SK-N-SH (cell line): ENCODE data around the gene FMC1. TPM values are rescaled to one million over a fixed set of nuclear protein-coding genes. Genes with fewer than 3 reads are reported as not detected.

Source experiments
- CTCF ChIA-PET: fragments of 300-600, 350-600 bp; formaldehyde crosslinking; extraction: SDS; loops from one replicate; lab custom pipeline; 2021; lab: Yijun Ruan, JAX
- POLR2A ChIA-PET: fragments of 350-600 bp; sonication (Branson Sonifier 250); formaldehyde crosslinking; extraction: SDS; loops from one replicate; lab custom pipeline; 2020; ENCODE audit warnings: antibody characterized with exemption, inconsistent platforms; lab: Yijun Ruan, JAX
- DNase-seq: peaks from one replicate; pipeline ENCODE4 v3.0.0; 2012
- H2AFZ ChIP-seq: fragments of 200-600 bp; sonication (generic); 2 replicates; pipeline ENCODE4 v1.8.1; 2016; ENCODE audit warnings: antibody characterized with exemption, mild to moderate bottlenecking, low read depth
- H3F3A ChIP-seq: fragments of 200-600 bp; sonication (generic); replicated peaks from 2 replicates; pipeline ENCODE3; 2016; ENCODE audit warnings: antibody characterized with exemption, mild to moderate bottlenecking; ENCODE audit not compliant: insufficient read depth
- H3K27ac ChIP-seq, 2 experiments: fragments of 200-500 bp in 1 of 2; fragments of 200-600 bp in 1 of 2; sonication (Bioruptor generic) in 1 of 2; sonication (generic), shearing (Covaris generic) in 1 of 2; 2 replicates each; pipeline versions ENCODE4 v1.5.1 to v1.6.1; 2014 to 2016; ENCODE audit warnings: low read depth in 2 of 2, inconsistent platforms in 1 of 2, low read length in 1 of 2, mild to moderate bottlenecking in 1 of 2, mixed read lengths in 1 of 2
- H3K27me3 ChIP-seq: fragments of 200-600 bp; sonication (generic), shearing (Covaris generic); 2 replicates; pipeline ENCODE4 v1.6.1; 2016; ENCODE audit warnings: mixed run types; ENCODE audit not compliant: insufficient read depth
- H3K36me3 ChIP-seq, 2 experiments: fragments of 200-500 bp in 1 of 2; fragments of 200-600 bp in 1 of 2; sonication (Bioruptor generic) in 1 of 2; sonication (generic) in 1 of 2; replicated peaks in 1 of 2; 2 replicates each; pipeline versions ENCODE3 to v1.5.1; 2014 to 2016; ENCODE audit warnings: low read length in 1 of 2, mild to moderate bottlenecking in 1 of 2; ENCODE audit not compliant: insufficient read depth in 2 of 2, control insufficient read depth in 1 of 2
- H3K4me1 ChIP-seq, 2 experiments: fragments of 200-500 bp in 1 of 2; fragments of 200-600 bp in 1 of 2; sonication (Bioruptor generic) in 1 of 2; sonication (generic), shearing (Covaris generic) in 1 of 2; 2 replicates each; pipeline versions ENCODE4 v1.5.1 to v1.6.1; 2014 to 2016; ENCODE audit warnings: low read depth in 1 of 2, low read length in 1 of 2, mixed run types in 1 of 2; ENCODE audit not compliant: insufficient read depth in 2 of 2, control insufficient read depth in 1 of 2
- H3K4me2 ChIP-seq: fragments of 200-600 bp; sonication (generic), shearing (Covaris generic); 2 replicates; pipeline ENCODE4 v1.6.1; 2017; ENCODE audit warnings: mixed run types
- H3K4me3 ChIP-seq, 2 experiments: fragments of 200-500 bp in 1 of 2; fragments of 200-600 bp in 1 of 2; sonication (Bioruptor generic) in 1 of 2; sonication (generic), shearing (Covaris generic) in 1 of 2; 2 replicates each; pipeline versions ENCODE4 v1.5.1 to v1.8.1; 2014 to 2016; ENCODE audit warnings: low read depth in 2 of 2, inconsistent platforms in 1 of 2, low read length in 1 of 2, mild to moderate bottlenecking in 1 of 2, mixed read lengths in 1 of 2, moderate library complexity in 1 of 2
- H3K79me2 ChIP-seq: fragments of 200-600 bp; sonication (generic); 2 replicates; pipeline ENCODE4 v1.8.1; 2017; ENCODE audit warnings: mild to moderate bottlenecking; ENCODE audit not compliant: insufficient read depth
- H3K9ac ChIP-seq: fragments of 200-600 bp; sonication (generic); 2 replicates; pipeline ENCODE4 v1.6.1; 2017; ENCODE audit warnings: mixed run types
- H3K9me2 ChIP-seq: fragments of 200-600 bp; sonication (generic); 2 replicates; pipeline ENCODE4 v1.6.1; 2017; ENCODE audit warnings: mixed run types
- H3K9me3 ChIP-seq: fragments of 200-600 bp; sonication (generic); 2 replicates; pipeline ENCODE4 v1.6.1; 2017; ENCODE audit warnings: mixed run types, mild to moderate bottlenecking, moderate library complexity
- H4K20me1 ChIP-seq: fragments of 200-600 bp; sonication (generic); 2 replicates; pipeline ENCODE4 v1.6.1; 2017; ENCODE audit warnings: mild to moderate bottlenecking, mixed run types; ENCODE audit not compliant: insufficient read depth
- CHD2 ChIP-seq: fragments of 150-350 bp; IDR thresholded peaks from 2 replicates; pipeline ENCODE4 v1.6.1; 2018; ENCODE audit warnings: low read length; ENCODE audit not compliant: partially characterized antibody
- EZH2phosphoT487 ChIP-seq: fragments of 200-600 bp; sonication (generic); IDR thresholded peaks from 2 replicates; pipeline ENCODE4 v1.6.1; 2017; ENCODE audit warnings: low read depth, mixed run types, mild to moderate bottlenecking, antibody characterized with exemption, moderate library complexity, borderline replicate concordance
- FOXJ3 ChIP-seq: sonication (generic); formaldehyde crosslinking; IDR thresholded peaks from 2 replicates; pipeline ENCODE4 v1.5.1; 2020; ENCODE audit warnings: mild to moderate bottlenecking, missing genetic modification reagents
- FOXM1 ChIP-seq: IDR thresholded peaks from 2 replicates; pipeline ENCODE4 v1.4.0; 2012; ENCODE audit warnings: low read depth, mild to moderate bottlenecking
- GABPA ChIP-seq: IDR thresholded peaks from 2 replicates; pipeline ENCODE4 v1.4.0; 2012; ENCODE audit warnings: low read depth, mild to moderate bottlenecking
- GATA2 ChIP-seq: sonication (generic); formaldehyde crosslinking; IDR thresholded peaks from 2 replicates; pipeline ENCODE4 v1.5.0; 2020; ENCODE audit warnings: mild to moderate bottlenecking, missing genetic modification reagents
- JUND ChIP-seq: IDR thresholded peaks from 2 replicates; pipeline ENCODE4 v1.4.0; 2012
- NFIC ChIP-seq: IDR thresholded peaks from 2 replicates; pipeline ENCODE4 v1.4.0; 2012; ENCODE audit warnings: borderline replicate concordance
- NRF1 ChIP-seq: IDR thresholded peaks from 2 replicates; pipeline ENCODE4 v1.6.1; 2012; ENCODE audit warnings: low read depth, mild to moderate bottlenecking, low read length
- RCOR1 ChIP-seq: fragments of 150-350 bp; IDR thresholded peaks from 2 replicates; pipeline ENCODE4 v1.6.1; 2017; ENCODE audit warnings: antibody characterized with exemption, low read length
- RXRA ChIP-seq: IDR thresholded peaks from 2 replicates; pipeline ENCODE4 v1.4.0; 2012; ENCODE audit warnings: low read depth, mild to moderate bottlenecking, borderline replicate concordance
- SIN3A ChIP-seq: IDR thresholded peaks from 2 replicates; pipeline ENCODE4 v1.6.1; 2012; ENCODE audit warnings: low read depth, mild to moderate bottlenecking, low read length, moderate library complexity, borderline replicate concordance
- SMC3 ChIP-seq: IDR thresholded peaks from 2 replicates; pipeline ENCODE4 v1.6.1; 2012; ENCODE audit warnings: low read depth, low read length, improper control_type of control experiment
- TAF1 ChIP-seq: IDR thresholded peaks from 2 replicates; pipeline ENCODE4 v1.6.1; 2012; ENCODE audit warnings: low read depth, mild to moderate bottlenecking, low read length, moderate library complexity, borderline replicate concordance
- TCF12 ChIP-seq: IDR thresholded peaks from 2 replicates; pipeline ENCODE4 v1.4.0; 2012
- YY1 ChIP-seq: IDR thresholded peaks from 2 replicates; pipeline ENCODE4 v1.4.0; 2012; ENCODE audit warnings: low read depth, mild to moderate bottlenecking
- WGBS: methylation state at CpG from one replicate; pipeline ENCODE4 v1.1.6; 2017; ENCODE audit warnings: low lambda C conversion rate; 5-methylcytosine and 5-hydroxymethylcytosine counted together
- polyA plus RNA-seq, 3 experiments: library from polyadenylated mRNA; depleted of rRNA; stranded (reverse); fragments of >200 nt; gene quantifications; 2 replicates each; pipeline ENCODE4 v1.2.3, GENCODE V29; 2012
- TF ChIP-seq, protein P1 (sequence below): IDR thresholded peaks from 2 replicates; pipeline ENCODE4; 2012
- TF ChIP-seq, protein P2 (sequence below): fragments of 150-350 bp; IDR thresholded peaks from 2 replicates; pipeline ENCODE4 v1.6.1; 2017; ENCODE audit warnings: antibody characterized with exemption, low read length, low read depth, borderline replicate concordance
- TF ChIP-seq, protein P3 (sequence below): IDR thresholded peaks from 2 replicates; pipeline ENCODE4 v1.4.0; 2012; ENCODE audit warnings: low read depth
- TF ChIP-seq, protein P4 (sequence below): fragments of 150-350 bp; IDR thresholded peaks from 2 replicates; pipeline ENCODE4 v1.6.1; 2016; ENCODE audit warnings: mild to moderate bottlenecking, low read depth, low read length
- TF ChIP-seq, protein P5 (sequence below): IDR thresholded peaks from 2 replicates; pipeline ENCODE4 v1.4.0; 2012; ENCODE audit warnings: low read depth, borderline replicate concordance

FMC1 gene
- polyA plus RNA-seq, 1 of the 3 experiments (the other 2 are of a cell fraction) = 59.9 TPM

DNA sequence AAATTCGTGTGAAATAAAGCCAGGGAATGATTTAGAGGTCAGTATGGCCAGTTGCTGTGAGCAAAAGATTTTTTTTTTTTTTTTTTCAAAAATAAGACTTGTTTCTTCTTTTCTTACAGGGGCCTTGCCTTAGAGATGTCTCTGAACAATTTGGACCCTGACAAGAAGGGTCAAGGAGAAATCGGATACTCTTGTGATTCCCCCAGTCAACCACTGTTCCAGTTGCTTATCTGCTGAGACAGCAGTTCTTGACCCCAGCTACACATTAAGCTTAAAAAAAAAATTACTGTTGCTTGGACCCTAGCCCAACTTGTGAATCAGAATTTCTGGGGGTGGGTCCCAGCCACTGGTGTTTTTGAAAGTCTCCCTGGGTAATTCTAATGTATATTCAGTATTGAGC, 12.0 kb upstream of the FMC1 start:
- Histone ChIP-seq H3K4me3 (no peak overlapping the region), H3F3A (peaks cover 7% of the 10 kb centered on the region), H3K4me2 (no peak overlapping the region), H3K27me3 (no peaks in the 10 kb centered on the region), H3K4me1 (no peaks in the 10 kb centered on the region; a peak in 1 of 4 replicates), H3K36me3 (no peaks in the 10 kb centered on the region), H3K79me2 (no peaks in the 10 kb centered on the region), H3K9ac (no peak overlapping the region), H3K27ac (no peak overlapping the region), H2AFZ (no peak overlapping the region), H3K9me2 (no peaks in the 10 kb centered on the region), H4K20me1 (no peaks in the 10 kb centered on the region), H3K9me3 (no peaks in the 10 kb centered on the region)
- ChIA-PET POLR2A (no interaction called here), CTCF (interaction anchor here (1.6 kb wide), 1 partner anchor 11 kb away, joined by 6 read pairs; no protein-coding TSS in a partner anchor)
- no peak for TF ChIP-seq RXRA
- TF ChIP-seq FOXM1 = no peak
- no peak for TF ChIP-seq SIN3A
- TF ChIP-seq TCF12 = no peak
- TF ChIP-seq FOXJ3 (CRISPR knock-in tag) = no peak
- TF ChIP-seq GABPA = no peak
- TF ChIP-seq YY1 = no peak
- TF ChIP-seq EZH2phosphoT487 = no peak
- TF ChIP-seq, protein P1, sequence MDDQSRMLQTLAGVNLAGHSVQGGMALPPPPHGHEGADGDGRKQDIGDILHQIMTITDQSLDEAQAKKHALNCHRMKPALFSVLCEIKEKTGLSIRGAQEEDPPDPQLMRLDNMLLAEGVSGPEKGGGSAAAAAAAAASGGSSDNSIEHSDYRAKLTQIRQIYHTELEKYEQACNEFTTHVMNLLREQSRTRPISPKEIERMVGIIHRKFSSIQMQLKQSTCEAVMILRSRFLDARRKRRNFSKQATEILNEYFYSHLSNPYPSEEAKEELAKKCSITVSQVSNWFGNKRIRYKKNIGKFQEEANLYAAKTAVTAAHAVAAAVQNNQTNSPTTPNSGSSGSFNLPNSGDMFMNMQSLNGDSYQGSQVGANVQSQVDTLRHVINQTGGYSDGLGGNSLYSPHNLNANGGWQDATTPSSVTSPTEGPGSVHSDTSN = no peak
- TF ChIP-seq, protein P2, sequence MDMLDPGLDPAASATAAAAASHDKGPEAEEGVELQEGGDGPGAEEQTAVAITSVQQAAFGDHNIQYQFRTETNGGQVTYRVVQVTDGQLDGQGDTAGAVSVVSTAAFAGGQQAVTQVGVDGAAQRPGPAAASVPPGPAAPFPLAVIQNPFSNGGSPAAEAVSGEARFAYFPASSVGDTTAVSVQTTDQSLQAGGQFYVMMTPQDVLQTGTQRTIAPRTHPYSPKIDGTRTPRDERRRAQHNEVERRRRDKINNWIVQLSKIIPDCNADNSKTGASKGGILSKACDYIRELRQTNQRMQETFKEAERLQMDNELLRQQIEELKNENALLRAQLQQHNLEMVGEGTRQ = no peak
- no peak for TF ChIP-seq CHD2
- no peak for TF ChIP-seq JUND
- TF ChIP-seq, protein P3, sequence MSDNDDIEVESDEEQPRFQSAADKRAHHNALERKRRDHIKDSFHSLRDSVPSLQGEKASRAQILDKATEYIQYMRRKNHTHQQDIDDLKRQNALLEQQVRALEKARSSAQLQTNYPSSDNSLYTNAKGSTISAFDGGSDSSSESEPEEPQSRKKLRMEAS = no peak
- TF ChIP-seq, protein P4, sequence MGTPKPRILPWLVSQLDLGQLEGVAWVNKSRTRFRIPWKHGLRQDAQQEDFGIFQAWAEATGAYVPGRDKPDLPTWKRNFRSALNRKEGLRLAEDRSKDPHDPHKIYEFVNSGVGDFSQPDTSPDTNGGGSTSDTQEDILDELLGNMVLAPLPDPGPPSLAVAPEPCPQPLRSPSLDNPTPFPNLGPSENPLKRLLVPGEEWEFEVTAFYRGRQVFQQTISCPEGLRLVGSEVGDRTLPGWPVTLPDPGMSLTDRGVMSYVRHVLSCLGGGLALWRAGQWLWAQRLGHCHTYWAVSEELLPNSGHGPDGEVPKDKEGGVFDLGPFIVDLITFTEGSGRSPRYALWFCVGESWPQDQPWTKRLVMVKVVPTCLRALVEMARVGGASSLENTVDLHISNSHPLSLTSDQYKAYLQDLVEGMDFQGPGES = no peak
- WGBS = 61% methylated on average over 2 of the region's 2 CpGs
- DNase-seq = no peak

DNA sequence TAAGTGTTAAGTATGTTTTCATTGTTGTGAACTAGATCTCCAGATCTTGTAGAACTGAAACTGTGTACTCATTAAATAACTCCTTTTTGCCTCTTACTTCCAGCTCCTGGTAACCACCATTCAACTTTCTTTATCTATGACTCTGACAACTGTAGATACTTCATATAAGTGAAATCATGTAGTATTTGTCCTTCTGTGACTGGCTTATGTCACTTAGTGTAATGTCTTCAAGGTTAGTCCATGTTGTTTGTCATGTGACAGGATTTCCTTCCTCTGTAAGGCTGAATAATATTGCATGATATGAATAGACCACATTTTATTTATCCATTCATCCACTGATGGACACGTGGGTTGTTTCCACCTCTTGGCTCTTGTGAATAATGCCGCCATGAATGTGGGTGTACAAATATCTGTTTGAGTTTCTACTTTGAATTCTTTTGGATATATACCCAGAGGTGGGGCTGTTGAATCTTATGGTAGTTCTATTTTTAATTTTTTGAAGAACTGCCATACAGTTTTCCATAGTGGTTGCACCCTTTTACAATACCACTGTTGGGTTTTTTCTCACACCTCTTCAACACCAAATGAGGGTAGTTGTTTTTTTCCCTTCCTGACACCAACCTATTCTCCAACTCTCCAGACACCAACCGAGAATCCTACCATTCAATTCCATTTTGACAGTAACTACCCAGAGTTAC, 10.7 kb upstream of the FMC1 start:
- ChIA-PET POLR2A (no interaction called here), CTCF (interaction anchor here (1.6 kb wide), 1 partner anchor 9 kb away, joined by 6 read pairs; no protein-coding TSS in a partner anchor)
- no peaks in the 10 kb centered on the region for H3K79me2 ChIP-seq
- no peak overlapping the region for H3K9ac ChIP-seq
- H3K9me2 ChIP-seq = no peaks in the 10 kb centered on the region
- H3K4me2 ChIP-seq = no peak overlapping the region
- 61% methylated on average over 3 of the region's 3 CpGs for WGBS
- no peak for DNase-seq
- H2AFZ ChIP-seq = no peak overlapping the region
- H3K4me1 ChIP-seq = no peaks in the 10 kb centered on the region; a peak in 1 of 4 replicates
- peaks cover 7% of the 10 kb centered on the region for H3F3A ChIP-seq
- H3K27ac ChIP-seq = no peak overlapping the region
- no peak overlapping the region for H3K4me3 ChIP-seq
- H4K20me1 ChIP-seq = no peaks in the 10 kb centered on the region
- H3K27me3 ChIP-seq = no peaks in the 10 kb centered on the region
- H3K9me3 ChIP-seq = no peaks in the 10 kb centered on the region
- H3K36me3 ChIP-seq = no peaks in the 10 kb centered on the region
- no peak for TF ChIP-seq SIN3A
- no peak for TF ChIP-seq RXRA
- TF ChIP-seq, protein P1 = no peak
- no peak for TF ChIP-seq TAF1
- no peak for TF ChIP-seq JUND
- TF ChIP-seq SMC3 = no peak
- no peak for TF ChIP-seq NFIC
- no peak for TF ChIP-seq RCOR1
- TF ChIP-seq, protein P5, sequence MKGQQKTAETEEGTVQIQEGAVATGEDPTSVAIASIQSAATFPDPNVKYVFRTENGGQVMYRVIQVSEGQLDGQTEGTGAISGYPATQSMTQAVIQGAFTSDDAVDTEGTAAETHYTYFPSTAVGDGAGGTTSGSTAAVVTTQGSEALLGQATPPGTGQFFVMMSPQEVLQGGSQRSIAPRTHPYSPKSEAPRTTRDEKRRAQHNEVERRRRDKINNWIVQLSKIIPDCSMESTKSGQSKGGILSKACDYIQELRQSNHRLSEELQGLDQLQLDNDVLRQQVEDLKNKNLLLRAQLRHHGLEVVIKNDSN = no peak
- no peak for TF ChIP-seq NRF1
- no peak for TF ChIP-seq TCF12
- TF ChIP-seq GATA2 (CRISPR knock-in tag) = no peak
